HCT116 (cell line): Measurements from ENCODE around the gene ADAMTS20. TPM values are rescaled to one million over a fixed set of nuclear protein-coding genes. Genes with fewer than 3 reads are reported as not detected.

ENCODE experiments used
- ATAC-seq: fragments of 200-7000 bp; cut with Tn5 transposase; 2 replicates; pipeline ENCODE4 v1.9.1; 2020; ENCODE audit warnings: mild to moderate bottlenecking, moderate library complexity
- BruUV-seq: library from RNA; stranded (reverse); fragments of 400-500 nt; replicated peaks from 2 replicates; lab custom pipeline; 2021; lab: Mats Ljungman, UMichigan
- CTCF ChIA-PET: fragments of 300-600 bp; sonication (Branson Sonifier 250); formaldehyde crosslinking; loops from one replicate; lab custom pipeline; 2021; ENCODE audit warnings: antibody characterized with exemption; lab: Charles Lee
- POLR2A ChIA-PET: fragments of 300-600, 350-600 bp; sonication (Branson Sonifier 250); formaldehyde crosslinking; loops from one replicate; lab custom pipeline; 2021; ENCODE audit warnings: antibody characterized with exemption; lab: Charles Lee
- RAD21 ChIA-PET, 2 experiments: fragments of 300-600 bp; sonication (Branson Sonifier 250); formaldehyde crosslinking; loops; one replicate each; lab custom pipeline; 2023; ENCODE audit warnings: low total read pairs in 2 of 2; ENCODE audit not compliant: uncharacterized antibody in 2 of 2, unreplicated experiment in 2 of 2, low non-redundant PET in 1 of 2; lab: Charles Lee
- DNase-seq: peaks from one replicate; pipeline ENCODE4 v3.0.0-alpha.2; 2010; ENCODE audit warnings: low read depth, low spot score
- H2AFZ ChIP-seq: fragments of 200-600 bp; shearing (Covaris generic), sonication (generic); 2 replicates; pipeline ENCODE4 v1.6.1; 2017; ENCODE audit warnings: low read depth, mixed run types, mixed read lengths, antibody characterized with exemption, low read length; ENCODE audit not compliant: poor library complexity, severe bottlenecking
- H3K27ac ChIP-seq: 2 replicates; pipeline ENCODE4 v1.5.1; 2012; ENCODE audit warnings: low read depth, low read length
- H3K27me3 ChIP-seq: fragments of 200-600 bp; sonication (generic); 2 replicates; pipeline ENCODE4 v1.6.1; 2016; ENCODE audit warnings: mixed run types, low read length, mixed read lengths; ENCODE audit not compliant: insufficient read depth
- H3K36me3 ChIP-seq, 2 experiments: fragments of 200-500 bp in 1 of 2; fragments of 200-600 bp in 1 of 2; sonication (Bioruptor generic) in 1 of 2; sonication (generic) in 1 of 2; 2 replicates each; pipeline versions ENCODE4 v1.5.1 to v1.6.1; 2014 to 2016; ENCODE audit warnings: low read length in 2 of 2, inconsistent platforms in 1 of 2, mixed read lengths in 1 of 2, mixed run types in 1 of 2; ENCODE audit not compliant: insufficient read depth in 2 of 2, control insufficient read depth in 1 of 2
- H3K4me1 ChIP-seq, 2 experiments: fragments of 200-600 bp in 1 of 2; sonication (generic) in 1 of 2; 2 replicates each; pipeline versions ENCODE4 v1.5.1 to v1.6.1; 2012 to 2017; ENCODE audit warnings: low read length in 2 of 2, inconsistent platforms in 1 of 2, mild to moderate bottlenecking in 1 of 2, mixed read lengths in 1 of 2, mixed run types in 1 of 2, moderate library complexity in 1 of 2; ENCODE audit not compliant: insufficient read depth in 2 of 2, control insufficient read depth in 1 of 2
- H3K4me2 ChIP-seq: fragments of 200-600 bp; sonication (generic); 2 replicates; pipeline ENCODE4 v1.6.1; 2017; ENCODE audit warnings: mixed run types, low read length, mixed read lengths
- H3K4me3 ChIP-seq, 2 experiments: fragments of 200-600 bp in 1 of 2; sonication (generic) in 1 of 2; replicated peaks in 1 of 2; 2 replicates each; pipeline ENCODE4 v1.5.1; 2011 to 2016; ENCODE audit warnings: low read length in 2 of 2, control low read depth in 1 of 2, low read depth in 1 of 2, mild to moderate bottlenecking in 1 of 2, mixed read lengths in 1 of 2, mixed run types in 1 of 2
- H3K79me2 ChIP-seq: fragments of 200-600 bp; sonication (generic); 2 replicates; pipeline ENCODE4 v1.6.1; 2017; ENCODE audit warnings: mild to moderate bottlenecking, mixed run types, low read length, moderate library complexity, mixed read lengths; ENCODE audit not compliant: insufficient read depth
- H3K9ac ChIP-seq: fragments of 200-600 bp; sonication (generic); 2 replicates; pipeline ENCODE4 v1.6.1; 2016; ENCODE audit warnings: low read length, mixed read lengths
- H3K9me2 ChIP-seq: fragments of 200-600 bp; sonication (generic), shearing (Covaris generic); 2 replicates; pipeline ENCODE4 v1.6.1; 2017; ENCODE audit warnings: mixed run types, mild to moderate bottlenecking, moderate library complexity; ENCODE audit not compliant: insufficient read depth
- H3K9me3 ChIP-seq, 2 experiments: fragments of 200-500 bp in 1 of 2; fragments of 200-600 bp in 1 of 2; sonication (Bioruptor generic) in 1 of 2; sonication (generic) in 1 of 2; 2 replicates each; pipeline ENCODE4 v1.6.1; 2014 to 2017; ENCODE audit warnings: low read length in 2 of 2, mixed read lengths in 2 of 2, inconsistent platforms in 1 of 2, low read depth in 1 of 2, mild to moderate bottlenecking in 1 of 2, mixed run types in 1 of 2, moderate library complexity in 1 of 2; ENCODE audit not compliant: control insufficient read depth in 1 of 2, insufficient read depth in 1 of 2
- H4K20me1 ChIP-seq: fragments of 200-600 bp; sonication (generic), shearing (Covaris generic); 2 replicates; pipeline ENCODE4 v1.6.1; 2017; ENCODE audit warnings: mixed run types, mild to moderate bottlenecking, moderate library complexity; ENCODE audit not compliant: insufficient read depth
- CEBPB ChIP-seq: IDR thresholded peaks from 2 replicates; pipeline ENCODE4 v1.6.1; 2012; ENCODE audit warnings: low read depth
- EGR1 ChIP-seq: IDR thresholded peaks from 2 replicates; pipeline ENCODE4 v1.6.1; 2012; ENCODE audit warnings: low read depth
- EZH2phosphoT487 ChIP-seq: fragments of 200-600 bp; IDR thresholded peaks from 2 replicates; pipeline ENCODE4 v1.6.1; 2018; ENCODE audit warnings: antibody characterized with exemption, borderline replicate concordance
- FOSL1 ChIP-seq: IDR thresholded peaks from 2 replicates; pipeline ENCODE4 v1.6.1; 2012; ENCODE audit warnings: low read depth
- JUND ChIP-seq: IDR thresholded peaks from 2 replicates; pipeline ENCODE4 v1.6.1; 2012
- POLR2AphosphoS5 ChIP-seq: IDR thresholded peaks from 2 replicates; pipeline ENCODE4 v1.6.1; 2011; ENCODE audit warnings: mild to moderate bottlenecking, low read depth, low read length, moderate library complexity
- SP1 ChIP-seq: IDR thresholded peaks from 2 replicates; pipeline ENCODE4 v1.6.1; 2012; ENCODE audit warnings: low read depth
- SRF ChIP-seq: IDR thresholded peaks from 2 replicates; pipeline ENCODE4 v1.6.1; 2012; ENCODE audit warnings: low read depth
- TCF7L2 ChIP-seq: IDR thresholded peaks from 2 replicates; pipeline ENCODE4 v1.7.0; 2011; ENCODE audit warnings: borderline replicate concordance, inconsistent platforms; ENCODE audit not compliant: insufficient read depth, insufficient read length; ENCODE audit errors: extremely low read depth
- ZBTB33 ChIP-seq: IDR thresholded peaks from 2 replicates; pipeline ENCODE4 v1.6.1; 2011; ENCODE audit warnings: mild to moderate bottlenecking, low read length, moderate library complexity; ENCODE audit not compliant: insufficient replicate concordance; ENCODE audit errors: extremely low read depth
- ZFX ChIP-seq: fragments of 450-650 bp; IDR thresholded peaks from 2 replicates; pipeline ENCODE4 v1.6.1; 2017
- ZNF274 ChIP-seq: fragments of 200-500 bp; sonication (Bioruptor generic); IDR thresholded peaks from 2 replicates; pipeline ENCODE4 v1.6.1; 2014; ENCODE audit warnings: mild to moderate bottlenecking, low read depth, low read length, inconsistent platforms
- intact Hi-C: fragments of 100-400 bp; cut with micrococcal nuclease; formaldehyde crosslinking; loops from 2 replicates; pipeline ENCODE4 v1.10.0; 2022
- total RNA-seq: library from RNA; stranded (reverse); gene quantifications from one replicate; pipeline ENCODE4 v1.2.1, GENCODE V29; 2021; ENCODE audit not compliant: unreplicated experiment
- TF ChIP-seq, protein P1 (sequence below): IDR thresholded peaks from 2 replicates; pipeline ENCODE4 v1.6.1; 2012; ENCODE audit warnings: low read depth

ADAMTS20 gene
- total RNA-seq, 1 experiment from 2014 or later: not detected

DNA sequence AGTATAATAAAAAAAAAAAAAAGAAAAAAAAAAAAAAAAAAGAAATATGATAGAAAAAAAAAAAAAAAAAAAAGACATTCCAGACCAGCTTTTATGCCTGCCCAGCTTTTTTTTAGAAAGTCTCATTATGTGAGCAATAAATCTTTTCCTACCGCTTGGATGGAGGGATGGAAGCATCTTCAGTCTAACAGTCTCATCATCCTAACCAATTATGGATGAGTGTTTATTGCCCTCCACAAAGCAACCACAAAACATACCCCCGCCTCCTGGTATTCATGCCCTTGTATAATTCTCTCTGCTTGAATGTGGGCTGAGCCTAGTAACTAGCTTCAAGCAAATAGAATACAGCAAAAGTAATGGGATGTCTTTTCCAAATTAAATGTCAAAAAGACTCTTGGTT, 33.7 kb upstream of the ADAMTS20 start:
- ATAC-seq (no peak), DNase-seq (no peak)
- Histone ChIP-seq H3K4me1 (no peaks in the 10 kb centered on the region), H3K9ac (no peak overlapping the region), H3K79me2 (no peaks in the 10 kb centered on the region), H3K9me3 (no peaks in the 10 kb centered on the region), H3K36me3 (no peaks in the 10 kb centered on the region), H3K9me2 (no peaks in the 10 kb centered on the region; the same call in 1 of the 2 replicates), H3K27me3 (no peaks in the 10 kb centered on the region), H3K27ac (no peak overlapping the region), H2AFZ (no peak overlapping the region), H4K20me1 (no peaks in the 10 kb centered on the region), H3K4me2 (no peak overlapping the region), H3K4me3 (no peak overlapping the region)
- POLR2A ChIA-PET: no interaction called here
- RAD21 ChIA-PET: no interaction called here
- no TSS peak for BruUV-seq
- intact Hi-C loops: no loop called here
- CTCF ChIA-PET: no interaction called here
- TF ChIP-seq, protein P1, sequence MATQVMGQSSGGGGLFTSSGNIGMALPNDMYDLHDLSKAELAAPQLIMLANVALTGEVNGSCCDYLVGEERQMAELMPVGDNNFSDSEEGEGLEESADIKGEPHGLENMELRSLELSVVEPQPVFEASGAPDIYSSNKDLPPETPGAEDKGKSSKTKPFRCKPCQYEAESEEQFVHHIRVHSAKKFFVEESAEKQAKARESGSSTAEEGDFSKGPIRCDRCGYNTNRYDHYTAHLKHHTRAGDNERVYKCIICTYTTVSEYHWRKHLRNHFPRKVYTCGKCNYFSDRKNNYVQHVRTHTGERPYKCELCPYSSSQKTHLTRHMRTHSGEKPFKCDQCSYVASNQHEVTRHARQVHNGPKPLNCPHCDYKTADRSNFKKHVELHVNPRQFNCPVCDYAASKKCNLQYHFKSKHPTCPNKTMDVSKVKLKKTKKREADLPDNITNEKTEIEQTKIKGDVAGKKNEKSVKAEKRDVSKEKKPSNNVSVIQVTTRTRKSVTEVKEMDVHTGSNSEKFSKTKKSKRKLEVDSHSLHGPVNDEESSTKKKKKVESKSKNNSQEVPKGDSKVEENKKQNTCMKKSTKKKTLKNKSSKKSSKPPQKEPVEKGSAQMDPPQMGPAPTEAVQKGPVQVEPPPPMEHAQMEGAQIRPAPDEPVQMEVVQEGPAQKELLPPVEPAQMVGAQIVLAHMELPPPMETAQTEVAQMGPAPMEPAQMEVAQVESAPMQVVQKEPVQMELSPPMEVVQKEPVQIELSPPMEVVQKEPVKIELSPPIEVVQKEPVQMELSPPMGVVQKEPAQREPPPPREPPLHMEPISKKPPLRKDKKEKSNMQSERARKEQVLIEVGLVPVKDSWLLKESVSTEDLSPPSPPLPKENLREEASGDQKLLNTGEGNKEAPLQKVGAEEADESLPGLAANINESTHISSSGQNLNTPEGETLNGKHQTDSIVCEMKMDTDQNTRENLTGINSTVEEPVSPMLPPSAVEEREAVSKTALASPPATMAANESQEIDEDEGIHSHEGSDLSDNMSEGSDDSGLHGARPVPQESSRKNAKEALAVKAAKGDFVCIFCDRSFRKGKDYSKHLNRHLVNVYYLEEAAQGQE: no peak
- TF ChIP-seq TCF7L2: no peak
- no peak for TF ChIP-seq JUND
- no peak for TF ChIP-seq SRF
- no peak for TF ChIP-seq SP1
- no peak for TF ChIP-seq ZFX
- no peak for TF ChIP-seq EGR1
- TF ChIP-seq POLR2AphosphoS5: no peak
- no peak for TF ChIP-seq ZNF274
- no peak for TF ChIP-seq EZH2phosphoT487
- no peak for TF ChIP-seq CEBPB
- TF ChIP-seq ZBTB33: no peak
- TF ChIP-seq FOSL1: no peak
